A673 (cell line): ENCODE measurements around the gene PRR33.

ENCODE experiments used
- CTCF ChIP-seq: fragments of 300-800, 200-600 bp; sonication (generic); conservative IDR thresholded peaks from 2 replicates; pipeline ENCODE4 v1.5.1; 2017; ENCODE audit warnings: low read depth, mild to moderate bottlenecking, antibody characterized with exemption, low read length, moderate library complexity, mixed read lengths
- EZH2 ChIP-seq: fragments of 200-600 bp; sonication (generic); IDR thresholded peaks from 2 replicates; pipeline ENCODE4 v1.6.1; 2017; ENCODE audit warnings: borderline replicate concordance, low read depth, mild to moderate bottlenecking, mixed read lengths, antibody characterized with exemption, low read length; ENCODE audit not compliant: poor library complexity, severe bottlenecking

- TF ChIP-seq CTCF (no peak), EZH2 (no peak)
Measured at GRCh38 chr11:1906611-1907423, 15.1 kb upstream of the PRR33 start.
